Neutrophil (primary cell): ENCODE results near the gene CEP43.

Source experiments
- H3K27ac ChIP-seq: fragments of 200-600 bp; sonication (generic); 2 replicates; pipeline ENCODE4 v1.5.1; 2016; ENCODE audit warnings: mild to moderate bottlenecking, moderate library complexity
- H3K27me3 ChIP-seq: fragments of 200-600 bp; sonication (generic); 2 replicates; pipeline ENCODE4 v1.6.0; 2016; ENCODE audit warnings: mild to moderate bottlenecking
- H3K36me3 ChIP-seq: fragments of 200-600 bp; sonication (generic); 2 replicates; pipeline ENCODE4 v1.5.1; 2017
- H3K4me1 ChIP-seq, 2 experiments: fragments of 200-600 bp in 1 of 2; sonication (generic) in 1 of 2; 1 replicate in 1 of 2; 2 replicates in 1 of 2; pipeline versions ENCODE4 v1.5.1 to v1.6.1; 2013 to 2016; ENCODE audit warnings: low read depth in 1 of 2, low read length in 1 of 2, mild to moderate bottlenecking in 1 of 2, moderate library complexity in 1 of 2; ENCODE audit not compliant: control insufficient read depth in 1 of 2, insufficient read depth in 1 of 2
- H3K4me3 ChIP-seq, 2 experiments: fragments of 200-600 bp in 1 of 2; sonication (generic) in 1 of 2; 1 replicate in 1 of 2; 2 replicates in 1 of 2; pipeline ENCODE4 v1.5.1; 2013 to 2016; ENCODE audit warnings: low read depth in 1 of 2, low read length in 1 of 2, mild to moderate bottlenecking in 1 of 2, moderate library complexity in 1 of 2
- H3K9me3 ChIP-seq: fragments of 200-600 bp; sonication (generic); 2 replicates; pipeline ENCODE4 v1.5.1; 2016
- CTCF ChIP-seq: fragments of 200-600 bp; sonication (generic); IDR thresholded peaks from 2 replicates; pipeline ENCODE4 v1.5.1; 2016; ENCODE audit warnings: antibody characterized with exemption

Gene CEP43

GRCh38 chr6:166951670-166952060 lies 47.5 kb upstream of the CEP43 start:
- peaks cover 44 to 45% of the 10 kb centered on the region in 2 experiments for H3K4me1 ChIP-seq
- no peak for TF ChIP-seq CTCF
- H3K27me3 ChIP-seq: no peaks in the 10 kb centered on the region
- H3K9me3 ChIP-seq: peaks cover 3% of the 10 kb centered on the region
- H3K36me3 ChIP-seq: peaks cover 81% of the 10 kb centered on the region
- H3K4me3 ChIP-seq: peak overlapping the region in 1 of 2 experiments; percentile 39
- peak overlapping the region; percentile 99 for H3K27ac ChIP-seq

- TF ChIP-seq CTCF: no peak
- peak overlapping the region in 1 of 2 experiments; percentile 39 for H3K4me3 ChIP-seq
- H3K36me3 ChIP-seq: peaks cover 77% of the 10 kb centered on the region
- H3K27ac ChIP-seq: peak overlapping the region; percentile 99
- no peaks in the 10 kb centered on the region for H3K27me3 ChIP-seq
- peaks cover 48 to 50% of the 10 kb centered on the region in 2 experiments for H3K4me1 ChIP-seq
- H3K9me3 ChIP-seq: peaks cover 3% of the 10 kb centered on the region
These were observed 47.1 kb upstream of the CEP43 start for GRCh38 chr6:166952121-166952520.

GRCh38 chr6:166952567-166953486 lies 46.4 kb upstream of the CEP43 start:
- peaks cover 55 to 57% of the 10 kb centered on the region in 2 experiments for H3K4me1 ChIP-seq
- TF ChIP-seq CTCF: no peak
- no peaks in the 10 kb centered on the region for H3K27me3 ChIP-seq
- peak overlapping the region; percentile 99 for H3K27ac ChIP-seq
- H3K9me3 ChIP-seq: peaks cover 3% of the 10 kb centered on the region
- H3K36me3 ChIP-seq: peaks cover 69% of the 10 kb centered on the region
- peak overlapping the region in 1 of 2 experiments; percentile 39 for H3K4me3 ChIP-seq

DNA sequence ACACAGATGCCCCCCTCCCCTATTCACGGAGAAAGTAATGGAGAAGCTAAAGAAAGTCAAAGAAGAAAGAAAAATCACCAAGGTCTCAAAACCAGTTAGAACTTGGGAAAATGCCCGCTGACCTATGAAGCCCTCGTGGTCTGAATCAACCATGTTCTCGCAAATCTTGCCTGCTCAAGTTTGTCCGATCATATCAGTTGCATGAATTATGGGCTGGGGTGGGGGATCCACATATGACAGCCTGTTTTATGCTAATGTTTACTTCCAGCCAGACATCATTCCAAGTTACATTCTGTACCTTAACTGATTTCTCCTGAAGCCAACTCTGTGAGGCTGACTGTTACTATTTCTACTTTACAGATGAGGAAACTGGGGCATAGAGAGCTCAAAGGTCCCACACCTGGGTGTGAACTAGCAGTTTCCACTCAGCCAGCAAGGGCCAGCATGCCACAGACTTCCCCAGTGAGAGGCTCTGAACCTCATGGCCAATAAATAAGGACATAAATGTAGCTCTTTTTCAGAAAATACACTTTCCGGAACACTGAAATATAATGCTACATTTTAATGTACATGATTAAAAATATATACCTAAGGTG lies 45.0 kb upstream of the CEP43 start:
- Histone ChIP-seq H3K36me3 (peaks cover 56% of the 10 kb centered on the region), H3K27ac (peak overlapping the region; percentile 99), H3K9me3 (peaks cover 3% of the 10 kb centered on the region), H3K4me3 (peak overlapping the region; percentile 77 to 100), H3K27me3 (no peaks in the 10 kb centered on the region), H3K4me1 (peaks cover 69% of the 10 kb centered on the region in 2 experiments)
- TF ChIP-seq CTCF: no peak

DNA sequence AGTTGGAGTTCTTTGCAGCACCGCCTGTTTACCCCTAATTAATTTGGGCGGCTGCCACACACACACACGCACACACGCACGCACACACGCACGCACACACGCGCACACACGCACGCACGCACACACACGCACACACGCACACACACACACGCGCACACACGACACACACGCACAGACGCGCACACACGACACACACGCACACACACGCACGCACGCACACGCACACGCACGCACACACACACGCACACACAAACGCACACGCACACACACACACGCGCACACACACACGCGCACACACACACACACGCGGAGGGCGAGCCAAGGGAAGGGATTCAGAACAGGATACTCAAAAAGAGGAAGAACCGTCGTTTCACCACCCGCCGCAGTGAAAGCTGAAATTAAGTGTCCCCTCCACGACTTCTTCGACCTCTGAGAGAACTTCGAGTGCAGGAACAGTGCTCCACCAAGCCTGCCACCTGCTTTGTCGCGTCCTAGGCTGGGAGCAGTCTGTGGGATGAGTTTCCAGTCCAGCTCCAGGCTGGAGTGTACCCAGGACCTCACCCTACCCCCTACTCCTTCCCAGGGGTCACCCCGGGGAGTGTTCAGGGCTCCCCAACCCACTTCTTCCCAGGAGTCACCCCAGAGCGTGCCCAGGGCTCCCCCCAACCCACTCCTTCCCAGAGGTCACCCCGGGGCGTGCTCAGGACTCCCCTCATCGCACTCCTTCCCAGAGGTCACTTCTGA lies 43.9 kb upstream of the CEP43 start:
- peak overlapping the region; percentile 77 to 100 for H3K4me3 ChIP-seq
- no peak for TF ChIP-seq CTCF
- H3K27me3 ChIP-seq: no peaks in the 10 kb centered on the region
- H3K4me1 ChIP-seq: peaks cover 79% of the 10 kb centered on the region in 2 experiments
- peaks cover 3% of the 10 kb centered on the region for H3K9me3 ChIP-seq
- peaks cover 46% of the 10 kb centered on the region for H3K36me3 ChIP-seq
- H3K27ac ChIP-seq: peak overlapping the region; percentile 99
